Transverse colon (tissue), 4 donors: ENCODE data around the gene GRIK4. TPM values are rescaled to one million over a fixed set of nuclear protein-coding genes. Genes with fewer than 3 reads are reported as not detected.

Experiments used
- DNase-seq: peaks from one replicate; pipeline ENCODE4 v3.0.0-alpha.2; 2019
- H3K27ac ChIP-seq, 4 donors: fragments of 200-600 bp; sonication (generic); 2 replicates each; pipeline ENCODE4 v1.5.1; 2016 to 2018; ENCODE audit warnings: inconsistent platforms in 4 of 4
- H3K27me3 ChIP-seq: fragments of 200-600 bp; sonication (generic); 2 replicates; pipeline ENCODE4 v1.5.1; 2017; ENCODE audit warnings: inconsistent platforms
- H3K36me3 ChIP-seq, 4 donors: fragments of 200-600 bp; sonication (generic); 2 replicates each; pipeline ENCODE4 v1.5.1; 2017 to 2019; ENCODE audit warnings: inconsistent platforms in 4 of 4
- H3K4me1 ChIP-seq, 4 donors: fragments of 200-600 bp; sonication (generic); 2 replicates each; pipeline ENCODE4 v1.5.1; 2017 to 2020; ENCODE audit warnings: inconsistent platforms in 4 of 4
- H3K4me3 ChIP-seq, 4 donors: fragments of 200-600 bp; sonication (generic); 1 replicate in 1 of 4; 2 replicates in 3 of 4; pipeline versions ENCODE4 v1.5.1 to v1.6.1; 2017 to 2019; ENCODE audit warnings: inconsistent platforms in 4 of 4
- H3K9me3 ChIP-seq, 2 donors: fragments of 200-600 bp; sonication (generic); 2 replicates each; pipeline ENCODE4 v1.5.1; 2017 to 2019; ENCODE audit warnings: inconsistent platforms in 2 of 2
- EP300 ChIP-seq: sonication (generic); formaldehyde crosslinking; IDR thresholded peaks from one replicate; pipeline ENCODE4 v1.6.1; 2017; ENCODE audit warnings: antibody characterized with exemption, low read depth
- POLR2A ChIP-seq: fragments of 450-650 bp; IDR thresholded peaks from one replicate; pipeline ENCODE4 v1.6.1; 2016; ENCODE audit warnings: antibody characterized with exemption, mild to moderate bottlenecking, moderate library complexity
- POLR2AphosphoS5 ChIP-seq, 3 donors: sonication (generic); formaldehyde crosslinking; IDR thresholded peaks; one replicate each; pipeline ENCODE4 v1.6.1; 2016; ENCODE audit warnings: antibody characterized with exemption in 3 of 3
- WGBS, 2 donors: methylation state at CpG; one replicate each; pipeline ENCODE4 v1.1.5; 2018; ENCODE audit warnings: low coverage in 1 of 2; 5-methylcytosine and 5-hydroxymethylcytosine counted together
- in situ Hi-C, 4 donors: fragments of 200-750 bp; cut with MboI; loops; one replicate each; pipeline versions ENCODE4 v1.15.0 to v1.15.1; 2017; ENCODE audit warnings: low sequenced_read_pairs in 3 of 4, low pct_ligation_motif_present in 1 of 4, low pct_unique_long_range_greater_than_20kb in 1 of 4
- intact Hi-C: fragments of 100-400 bp; cut with DNase I; formaldehyde crosslinking; loops from one replicate; pipeline ENCODE4 v1.15.1; 2023; ENCODE audit warnings: low total_unique reads
- total RNA-seq, 4 donors: library from RNA; depleted of rRNA; stranded (reverse); fragments of >200 nt; gene quantifications; one replicate each; pipeline ENCODE4 v1.1.0, GENCODE V29; 2016
- TF ChIP-seq, protein P1 (sequence below), 5 experiments: fragments of 200-600 bp in 3 of 5; fragments of 450-650 bp in 2 of 5; sonication (generic) in 3 of 5; IDR thresholded peaks; 1 replicate in 2 of 5; 2 replicates in 3 of 5; pipeline ENCODE4 v1.5.1; 2016 to 2017; ENCODE audit warnings: antibody characterized with exemption in 5 of 5, inconsistent platforms in 3 of 5, mild to moderate bottlenecking in 2 of 5, moderate library complexity in 1 of 5

Gene GRIK4
- total RNA-seq, 4 donors from 2014 or later, result 2.6 TPM; not detected in 3

DNA sequence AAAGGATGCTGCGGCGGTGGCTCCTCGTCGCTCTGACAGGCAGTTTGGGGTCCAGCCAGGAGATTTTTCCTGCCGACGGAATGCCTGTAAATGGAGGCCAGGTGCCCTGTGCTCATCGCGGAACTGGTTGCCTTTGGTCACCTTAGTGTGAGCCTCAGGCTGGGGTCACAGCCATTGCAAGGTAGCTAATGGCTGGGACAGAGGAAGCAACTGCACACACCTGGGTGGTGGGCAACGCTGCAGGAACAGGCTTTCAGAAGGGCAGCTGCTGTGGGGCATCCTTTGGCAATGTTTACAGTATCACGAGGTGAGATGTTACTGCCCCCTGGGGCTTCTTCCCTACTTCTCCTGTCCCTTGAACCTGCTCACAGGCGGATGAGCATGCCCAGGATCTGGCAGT lies 205.5 kb downstream of the GRIK4 start:
- 76 to 77% methylated on average over 3 to 11 of the region's 11 CpGs for WGBS, 2 donors
- in situ Hi-C loops, result no loop called here
- H3K4me3 ChIP-seq, result no peak overlapping the region

DNA sequence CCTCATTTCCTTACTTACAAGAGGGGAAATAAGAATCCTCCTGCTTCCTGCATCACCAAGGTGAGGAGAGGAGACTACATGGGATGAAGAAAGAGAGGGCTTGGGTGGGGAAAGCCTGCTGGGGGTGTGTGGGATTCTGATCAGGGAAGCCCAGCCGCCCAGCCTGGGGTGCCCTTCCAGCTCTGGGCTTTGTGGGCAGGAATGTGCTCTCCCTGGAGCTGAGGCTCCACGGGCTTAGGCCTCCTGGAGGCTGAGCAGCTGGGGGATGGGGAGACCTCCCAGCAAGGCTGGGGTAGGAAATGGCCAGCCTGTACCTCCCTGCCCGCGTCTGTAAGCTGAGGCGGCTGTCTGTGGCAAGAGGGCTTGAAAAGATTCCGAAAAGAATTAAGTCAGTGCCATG lies 206.1 kb downstream of the GRIK4 start:
- TF ChIP-seq POLR2A (no peak), EP300 (no peak), POLR2AphosphoS5 (IDR thresholded peaks at IDR 0.05) (no peak)
- TF ChIP-seq, protein P1, sequence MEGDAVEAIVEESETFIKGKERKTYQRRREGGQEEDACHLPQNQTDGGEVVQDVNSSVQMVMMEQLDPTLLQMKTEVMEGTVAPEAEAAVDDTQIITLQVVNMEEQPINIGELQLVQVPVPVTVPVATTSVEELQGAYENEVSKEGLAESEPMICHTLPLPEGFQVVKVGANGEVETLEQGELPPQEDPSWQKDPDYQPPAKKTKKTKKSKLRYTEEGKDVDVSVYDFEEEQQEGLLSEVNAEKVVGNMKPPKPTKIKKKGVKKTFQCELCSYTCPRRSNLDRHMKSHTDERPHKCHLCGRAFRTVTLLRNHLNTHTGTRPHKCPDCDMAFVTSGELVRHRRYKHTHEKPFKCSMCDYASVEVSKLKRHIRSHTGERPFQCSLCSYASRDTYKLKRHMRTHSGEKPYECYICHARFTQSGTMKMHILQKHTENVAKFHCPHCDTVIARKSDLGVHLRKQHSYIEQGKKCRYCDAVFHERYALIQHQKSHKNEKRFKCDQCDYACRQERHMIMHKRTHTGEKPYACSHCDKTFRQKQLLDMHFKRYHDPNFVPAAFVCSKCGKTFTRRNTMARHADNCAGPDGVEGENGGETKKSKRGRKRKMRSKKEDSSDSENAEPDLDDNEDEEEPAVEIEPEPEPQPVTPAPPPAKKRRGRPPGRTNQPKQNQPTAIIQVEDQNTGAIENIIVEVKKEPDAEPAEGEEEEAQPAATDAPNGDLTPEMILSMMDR (IDR thresholded peaks at IDR 0.05), result no peak
- peaks cover 6% of the 10 kb centered on the region for H3K27me3 ChIP-seq
- H3K36me3 ChIP-seq, result no peaks in the 10 kb centered on the region
- no peaks in the 10 kb centered on the region for H3K4me1 ChIP-seq
- no peak for DNase-seq
- H3K9me3 ChIP-seq, result no peaks in the 10 kb centered on the region
- H3K27ac ChIP-seq, result no peak overlapping the region
- in situ Hi-C loops (no loop called here), intact Hi-C loops (no loop called here)
- WGBS, 2 donors, result 79% methylated on average over 6 of the region's 6 CpGs; no CpG with 5 or more reads in 1 of the 2 donors
- H3K4me3 ChIP-seq, result no peak overlapping the region

More for the DNA sequence above, 205.5 kb downstream of the GRIK4 start:
- DNase-seq, result no peak
- H3K36me3 ChIP-seq, result no peaks in the 10 kb centered on the region
- H3K27me3 ChIP-seq, result peaks cover 6% of the 10 kb centered on the region
- no peaks in the 10 kb centered on the region for H3K9me3 ChIP-seq
- H3K27ac ChIP-seq, result no peak overlapping the region
- intact Hi-C loops, result no loop called here
- no peaks in the 10 kb centered on the region for H3K4me1 ChIP-seq
- no peak for TF ChIP-seq POLR2AphosphoS5 (IDR thresholded peaks at IDR 0.05)
- TF ChIP-seq EP300, result no peak
- TF ChIP-seq POLR2A, result no peak
- TF ChIP-seq, protein P1 (IDR thresholded peaks at IDR 0.05), result no peak

DNA sequence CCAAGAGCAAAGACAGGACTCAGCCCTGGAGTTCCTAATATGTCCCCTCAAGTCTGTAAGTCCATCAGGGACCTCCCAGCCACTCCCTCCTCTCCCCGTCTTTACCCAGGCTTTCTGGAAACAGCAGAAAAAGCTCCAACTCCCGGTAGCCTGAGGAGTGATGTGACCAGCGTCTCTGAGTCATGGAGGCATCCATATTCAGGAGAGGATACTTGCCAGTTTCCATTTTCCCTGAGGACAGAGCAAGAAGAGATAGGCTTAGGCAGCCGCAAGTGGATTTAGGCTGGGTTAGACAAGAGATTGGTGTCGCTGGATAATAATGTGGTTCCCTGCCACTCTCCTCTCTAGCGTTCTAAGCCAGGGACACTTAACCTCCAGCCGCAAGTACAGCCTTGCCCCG lies 206.6 kb downstream of the GRIK4 start:
- 84% methylated on average over 8 of the region's 8 CpGs; no CpG with 5 or more reads in 1 of the 2 donors for WGBS, 2 donors
- Histone ChIP-seq H3K36me3 (no peaks in the 10 kb centered on the region), H3K9me3 (no peaks in the 10 kb centered on the region), H3K4me3 (no peak overlapping the region), H3K4me1 (no peaks in the 10 kb centered on the region), H3K27me3 (peaks cover 6% of the 10 kb centered on the region), H3K27ac (no peak overlapping the region)
- in situ Hi-C loops (no loop called here), intact Hi-C loops (no loop called here)
- no peak for DNase-seq
- TF ChIP-seq, protein P1 (IDR thresholded peaks at IDR 0.05), result no peak
- TF ChIP-seq POLR2A (no peak), POLR2AphosphoS5 (IDR thresholded peaks at IDR 0.05) (no peak), EP300 (no peak)

DNA sequence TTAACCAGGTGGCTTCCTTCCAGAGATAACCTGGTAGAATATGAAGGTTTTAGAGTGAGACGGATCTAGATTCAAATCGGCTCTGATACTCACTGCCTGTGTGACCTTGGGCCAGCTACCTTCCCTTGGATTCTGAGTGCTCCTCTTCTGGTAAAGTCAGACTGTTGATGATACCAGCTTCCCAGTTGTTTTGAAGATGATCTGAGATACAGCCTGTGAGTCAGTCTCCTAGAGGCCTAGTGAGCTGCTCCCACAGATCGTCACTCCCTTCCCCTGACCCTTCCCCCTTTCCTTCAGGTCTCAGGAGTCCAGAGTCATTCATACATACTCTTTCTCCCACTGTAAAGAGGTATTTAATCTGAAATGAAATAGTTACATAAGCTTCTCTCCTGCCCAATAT lies 207.8 kb downstream of the GRIK4 start:
- in situ Hi-C loops, result no loop called here
- no peak overlapping the region for H3K27ac ChIP-seq
- intact Hi-C loops, result no loop called here
- H3K27me3 ChIP-seq, result peaks cover 6% of the 10 kb centered on the region
- no peaks in the 10 kb centered on the region for H3K4me1 ChIP-seq
- H3K9me3 ChIP-seq, result no peaks in the 10 kb centered on the region
- 67 to 81% methylated on average over 1 to 3 of the region's 3 CpGs for WGBS, 2 donors
- DNase-seq, result no peak
- TF ChIP-seq, protein P1 (IDR thresholded peaks at IDR 0.05), result no peak
- TF ChIP-seq POLR2A (no peak), POLR2AphosphoS5 (IDR thresholded peaks at IDR 0.05) (no peak), EP300 (no peak)
- no peaks in the 10 kb centered on the region for H3K36me3 ChIP-seq
- no peak overlapping the region for H3K4me3 ChIP-seq
